Neuronal stem cell (in vitro differentiated cells): ENCODE results near the gene LIPA.
A peak's percentile ranks its signal among the peaks of the same experiment; 100 is the strongest.
"Not testable (repeated sequence)": the region's sequence is repeated elsewhere in the genome, so short reads cannot be mapped to it uniquely, and the experiment has no call there.

Source experiments
- DNase-seq: peaks from one replicate; pipeline ENCODE4 v3.0.0-alpha.2; 2013; ENCODE audit warnings: low spot score
- H2AFZ ChIP-seq: one replicate; pipeline ENCODE4 v1.6.1; 2013; ENCODE audit warnings: mild to moderate bottlenecking, low read length, inconsistent platforms
- H2AK5ac ChIP-seq: 2 replicates; pipeline ENCODE4 v1.6.1; 2013; ENCODE audit warnings: low read depth, mild to moderate bottlenecking, inconsistent platforms, low read length, moderate library complexity, mixed read lengths
- H2BK120ac ChIP-seq: 2 replicates; pipeline ENCODE4 v1.6.1; 2013; ENCODE audit warnings: low read depth, mild to moderate bottlenecking, inconsistent platforms, low read length, moderate library complexity, mixed read lengths
- H2BK12ac ChIP-seq: one replicate; pipeline ENCODE4 v1.6.1; 2013; ENCODE audit warnings: low read length, inconsistent platforms
- H2BK15ac ChIP-seq: 2 replicates; pipeline ENCODE4 v1.6.1; 2013; ENCODE audit warnings: mild to moderate bottlenecking, low read length, inconsistent platforms, mixed read lengths
- H2BK5ac ChIP-seq: one replicate; pipeline ENCODE4 v1.6.1; 2013; ENCODE audit warnings: inconsistent platforms, mild to moderate bottlenecking, low read length, moderate library complexity
- H3K14ac ChIP-seq: one replicate; pipeline ENCODE4 v1.6.1; 2013; ENCODE audit warnings: low read length, inconsistent platforms
- H3K18ac ChIP-seq: 2 replicates; pipeline ENCODE4 v1.6.1; 2013; ENCODE audit warnings: low read length, inconsistent platforms
- H3K23ac ChIP-seq: 2 replicates; pipeline ENCODE4 v1.6.1; 2013; ENCODE audit warnings: low read depth, mild to moderate bottlenecking, mixed read lengths, low read length, inconsistent platforms; ENCODE audit not compliant: poor library complexity
- H3K27ac ChIP-seq: replicated peaks from 3 replicates; pipeline ENCODE4 v1.5.1; 2013; ENCODE audit warnings: low read length, inconsistent platforms
- H3K27me3 ChIP-seq, 3 experiments: 2 replicates each; pipeline ENCODE4 v1.6.1; 2013; ENCODE audit warnings: low read length in 3 of 3, mild to moderate bottlenecking in 2 of 3, inconsistent platforms in 1 of 3, low read depth in 1 of 3, mixed read lengths in 1 of 3, moderate library complexity in 1 of 3; ENCODE audit not compliant: control insufficient read depth in 3 of 3, insufficient read depth in 3 of 3
- H3K36me3 ChIP-seq, 2 donors: replicated peaks in 1 of 2; 2 replicates each; pipeline ENCODE4 v1.6.1; 2013; ENCODE audit warnings: low read length in 2 of 2; ENCODE audit not compliant: control insufficient read depth in 2 of 2, insufficient read depth in 2 of 2
- H3K4ac ChIP-seq: 2 replicates; pipeline ENCODE4 v1.6.1; 2013; ENCODE audit warnings: inconsistent platforms, mild to moderate bottlenecking, low read length, moderate library complexity
- H3K4me1 ChIP-seq, 2 donors: 1 replicate in 1 of 2; 2 replicates in 1 of 2; pipeline ENCODE4 v1.6.1; 2013; ENCODE audit warnings: low read length in 2 of 2, low read depth in 1 of 2; ENCODE audit not compliant: control insufficient read depth in 2 of 2, insufficient read depth in 1 of 2
- H3K4me2 ChIP-seq: one replicate; pipeline ENCODE4 v1.6.1; 2013; ENCODE audit warnings: mild to moderate bottlenecking, low read length, inconsistent platforms; ENCODE audit not compliant: insufficient read depth, poor library complexity, severe bottlenecking
- H3K4me3 ChIP-seq, 2 donors: 2 replicates each; pipeline ENCODE4 v1.5.1; 2013; ENCODE audit warnings: low read length in 2 of 2, mild to moderate bottlenecking in 2 of 2, inconsistent platforms in 1 of 2, moderate library complexity in 1 of 2
- H3K79me1 ChIP-seq: one replicate; pipeline ENCODE4 v1.6.1; 2013; ENCODE audit warnings: low read depth, mild to moderate bottlenecking, inconsistent platforms, low read length, moderate library complexity
- H3K9ac ChIP-seq: one replicate; pipeline ENCODE4 v1.6.1; 2013; ENCODE audit warnings: mild to moderate bottlenecking, low read depth, low read length, inconsistent platforms; ENCODE audit not compliant: poor library complexity
- H3K9me3 ChIP-seq, 2 donors: replicated peaks in 1 of 2; 2 replicates each; pipeline versions ENCODE3 to v1.6.1; 2013; ENCODE audit warnings: low read length in 2 of 2, mild to moderate bottlenecking in 2 of 2, inconsistent platforms in 1 of 2, low read depth in 1 of 2, mixed read lengths in 1 of 2, moderate library complexity in 1 of 2; ENCODE audit not compliant: control insufficient read depth in 2 of 2, insufficient read depth in 1 of 2
- H4K8ac ChIP-seq: one replicate; pipeline ENCODE4 v1.6.1; 2013; ENCODE audit warnings: low read depth, mild to moderate bottlenecking, inconsistent platforms, low read length, moderate library complexity
- H4K91ac ChIP-seq: one replicate; pipeline ENCODE4 v1.6.1; 2013; ENCODE audit warnings: low read length, low read depth, mild to moderate bottlenecking, inconsistent platforms; ENCODE audit not compliant: poor library complexity
- WGBS, 2 donors: extraction: QIAGEN DNeasy Blood & Tissue Kit; methylation state at CpG; one replicate each; pipeline ENCODE4 v1.1.7; 2013; ENCODE audit warnings: missing lambda C conversion rate in 2 of 2, mixed read lengths in 1 of 2; ENCODE audit not compliant: insufficient read length in 2 of 2, insufficient replicate concordance in 1 of 2; ENCODE audit errors: extremely low coverage in 2 of 2; 5-methylcytosine and 5-hydroxymethylcytosine counted together

LIPA gene

DNA sequence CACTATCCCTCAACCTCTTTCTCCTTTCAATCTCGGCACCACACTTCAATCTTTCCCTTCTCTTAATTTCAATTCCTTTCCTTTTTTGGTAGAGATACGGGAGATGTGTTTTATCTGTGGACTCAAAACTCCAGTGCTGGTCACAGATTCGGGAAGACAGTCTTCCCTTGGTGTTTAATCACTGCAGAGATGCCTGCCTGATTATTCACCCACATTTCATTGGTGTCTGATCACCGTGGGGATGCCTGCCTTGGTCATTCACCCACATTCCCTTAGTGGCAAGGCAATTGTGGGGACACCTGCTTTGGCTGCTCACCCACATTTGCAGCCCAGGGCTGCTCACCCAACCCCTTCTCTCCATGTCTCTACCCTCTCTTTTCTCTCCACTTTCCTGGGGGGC lies 33.7 kb upstream of the LIPA start:
- not testable (repeated sequence) for DNase-seq, H2BK120ac ChIP-seq, H3K14ac ChIP-seq, H3K23ac ChIP-seq, H2BK5ac ChIP-seq, H3K79me1 ChIP-seq, H3K36me3 ChIP-seq, H3K9ac ChIP-seq, H3K4me2 ChIP-seq, H3K27ac ChIP-seq, H3K4ac ChIP-seq, H3K27me3 ChIP-seq, H3K18ac ChIP-seq, H4K8ac ChIP-seq, H3K4me3 ChIP-seq, H3K9me3 ChIP-seq, H2AFZ ChIP-seq, H2AK5ac ChIP-seq, H4K91ac ChIP-seq, H2BK15ac ChIP-seq, H2BK12ac ChIP-seq
- H3K4me1 ChIP-seq = peaks cover 5 to 12% of the 10 kb centered on the region in 2 donors
- 0% methylated on average over 1 of the region's 4 CpGs for WGBS, 2 donors

DNA sequence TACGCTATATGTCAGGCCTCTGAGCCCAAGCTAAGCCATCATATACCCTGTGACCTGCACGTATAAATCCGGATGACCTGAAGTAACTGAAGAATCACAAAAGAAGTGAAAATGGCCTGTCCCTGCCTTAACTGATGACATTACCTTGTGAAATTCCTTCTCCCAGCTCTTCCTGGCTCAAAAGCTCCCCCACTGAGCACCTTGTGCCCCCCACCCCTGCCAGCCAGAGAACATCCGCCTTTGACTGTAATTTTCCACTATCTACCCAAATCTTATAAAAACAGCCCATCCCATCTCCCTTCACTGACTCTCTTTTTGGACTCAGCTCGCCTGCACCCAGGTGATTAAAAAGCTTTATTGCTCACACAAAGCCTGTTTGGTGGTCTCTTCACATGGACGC lies 33.1 kb upstream of the LIPA start:
- H3K9me3 ChIP-seq, H2AK5ac ChIP-seq, H2BK15ac ChIP-seq, H3K27me3 ChIP-seq, H3K9ac ChIP-seq, H3K4me3 ChIP-seq, H3K18ac ChIP-seq, H2BK12ac ChIP-seq, H4K8ac ChIP-seq, H3K23ac ChIP-seq, H2AFZ ChIP-seq, H3K14ac ChIP-seq, H3K79me1 ChIP-seq, H3K4me2 ChIP-seq, H2BK120ac ChIP-seq, H3K27ac ChIP-seq, H3K4ac ChIP-seq, DNase-seq, H2BK5ac ChIP-seq, H3K36me3 ChIP-seq, H4K91ac ChIP-seq: not testable (repeated sequence)
- no CpG with 5 or more reads among the region's 6 CpGs for WGBS, 2 donors
- peaks cover 5 to 12% of the 10 kb centered on the region in 2 donors for H3K4me1 ChIP-seq

DNA sequence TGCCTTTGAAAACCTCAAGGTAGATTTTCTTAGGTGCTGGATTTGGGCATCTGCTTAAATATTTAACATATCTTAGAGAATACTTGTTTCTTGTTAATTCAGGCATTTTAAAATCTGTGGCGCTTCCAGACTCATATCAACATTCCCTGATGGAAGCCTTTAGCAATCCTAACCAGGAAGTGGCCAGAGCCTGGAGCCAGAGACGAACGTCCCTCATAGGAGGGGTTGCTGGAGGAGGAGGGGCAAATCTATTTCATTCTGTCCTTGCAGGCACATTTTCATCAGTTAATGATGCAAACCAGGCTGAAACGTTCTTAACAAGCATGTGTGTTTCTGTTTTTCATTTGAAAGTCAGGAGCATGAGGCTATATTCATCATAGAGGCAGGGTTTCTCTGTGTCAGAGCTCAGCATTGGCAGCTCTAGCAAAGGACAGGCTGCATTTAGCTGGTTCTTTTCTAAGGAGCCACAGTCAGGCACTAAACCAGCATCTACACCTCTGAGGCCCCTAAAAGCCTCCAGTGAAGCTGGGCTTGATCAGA lies 32.4 kb upstream of the LIPA start:
- peak overlapping the region; percentile 86 for H2AFZ ChIP-seq
- H3K4me2 ChIP-seq = no peak overlapping the region
- no peak overlapping the region for H2BK12ac ChIP-seq
- peak overlapping the region; percentile 46 for H3K27ac ChIP-seq
- H3K18ac ChIP-seq = no peak overlapping the region
- H2BK120ac ChIP-seq = no peak overlapping the region
- no peak overlapping the region for H3K9ac ChIP-seq
- no peaks in the 10 kb centered on the region for H3K79me1 ChIP-seq
- no peaks in the 10 kb centered on the region for H3K27me3 ChIP-seq
- H3K14ac ChIP-seq = no peak overlapping the region
- H2BK5ac ChIP-seq = no peak overlapping the region
- peak overlapping the region in 1 of 2 donors; percentile 30 for H3K4me3 ChIP-seq
- no peak overlapping the region for H3K4ac ChIP-seq
- no peak overlapping the region for H4K8ac ChIP-seq
- no peak overlapping the region for H3K23ac ChIP-seq
- peaks cover 5 to 9% of the 10 kb centered on the region in 2 donors for H3K4me1 ChIP-seq
- no peak overlapping the region for H2AK5ac ChIP-seq
- no peak overlapping the region for H4K91ac ChIP-seq
- no CpG with 5 or more reads among the region's 4 CpGs for WGBS, 2 donors
- no peak overlapping the region for H2BK15ac ChIP-seq
- DNase-seq = no peak
- no peaks in the 10 kb centered on the region for H3K36me3 ChIP-seq
- no peaks in the 10 kb centered on the region for H3K9me3 ChIP-seq

DNA sequence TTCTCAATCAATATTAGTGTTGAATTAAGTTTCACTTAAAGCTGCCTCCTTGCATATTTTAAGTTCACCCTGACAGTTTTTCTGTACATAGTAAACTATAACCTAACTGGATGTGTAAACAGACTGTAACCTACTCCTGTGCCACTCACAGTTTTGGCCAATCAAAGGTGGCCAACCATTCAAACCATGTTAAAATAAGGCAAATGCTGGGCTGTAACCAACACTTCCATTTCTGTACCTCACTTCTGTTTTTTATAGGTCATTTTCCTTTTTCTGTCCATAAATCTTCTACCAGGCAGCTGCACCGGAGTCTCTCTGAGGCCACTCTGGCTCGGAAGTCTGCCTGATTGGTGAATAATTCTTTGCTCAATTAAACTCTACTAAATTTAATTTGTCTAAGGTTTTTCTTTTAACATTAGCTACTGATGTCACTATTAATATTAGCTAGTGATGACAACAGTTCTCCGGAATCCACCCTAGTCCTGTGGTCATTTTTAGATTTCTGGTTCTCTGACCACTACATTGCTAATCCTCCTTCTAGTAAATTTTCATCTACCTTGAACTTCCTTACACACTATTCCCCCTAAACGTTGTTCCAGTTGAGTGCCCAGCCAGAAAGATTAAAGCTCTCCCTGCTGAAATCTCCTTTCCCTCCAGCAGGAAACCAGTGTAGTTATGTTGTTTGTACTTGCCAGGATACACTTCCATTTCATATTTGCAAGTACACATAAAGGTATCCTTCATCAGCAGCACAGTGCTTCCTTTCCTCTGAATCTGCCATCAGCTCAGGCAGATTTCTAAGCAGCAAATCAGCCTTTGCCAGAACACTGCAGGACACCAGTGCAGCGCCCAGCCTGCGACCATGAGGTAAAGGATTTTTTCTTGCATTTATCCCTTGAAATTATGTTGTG lies 31.7 kb upstream of the LIPA start:
- H3K9me3 ChIP-seq = no peaks in the 10 kb centered on the region
- H2BK5ac ChIP-seq = no peak overlapping the region
- no peak overlapping the region for H2AK5ac ChIP-seq
- H3K79me1 ChIP-seq = no peaks in the 10 kb centered on the region
- WGBS, 2 donors = no CpG with 5 or more reads among the region's 6 CpGs
- peak overlapping the region in 1 of 2 donors; percentile 30 for H3K4me3 ChIP-seq
- H3K18ac ChIP-seq = no peak overlapping the region
- no peak overlapping the region for H2BK12ac ChIP-seq
- H3K27me3 ChIP-seq = no peaks in the 10 kb centered on the region
- no peaks in the 10 kb centered on the region for H3K36me3 ChIP-seq
- H3K27ac ChIP-seq = no peak overlapping the region
- peaks cover 5 to 10% of the 10 kb centered on the region in 2 donors for H3K4me1 ChIP-seq
- no peak overlapping the region for H4K91ac ChIP-seq
- no peak overlapping the region for H2BK120ac ChIP-seq
- no peak overlapping the region for H3K23ac ChIP-seq
- no peak overlapping the region for H3K4ac ChIP-seq
- no peak overlapping the region for H3K14ac ChIP-seq
- H3K4me2 ChIP-seq = no peak overlapping the region
- H4K8ac ChIP-seq = no peak overlapping the region
- H3K9ac ChIP-seq = no peak overlapping the region
- no peak for DNase-seq
- peak overlapping the region; percentile 86 for H2AFZ ChIP-seq
- no peak overlapping the region for H2BK15ac ChIP-seq
